K562 (cell line): Measurements from ENCODE around the gene CNTN4. TPM values are rescaled to one million over a fixed set of nuclear protein-coding genes. Genes with fewer than 3 reads are reported as not detected.

Experiments used
- ATAC-seq: fragments of 200-7000 bp; cut with Tn5 transposase; 3 replicates; pipeline ENCODE4 v1.9.1; 2020; ENCODE audit warnings: moderate library complexity
- BruUV-seq: library from RNA; stranded (reverse); fragments of 400-500 nt; replicated peaks from 2 replicates; lab custom pipeline; 2021; lab: Mats Ljungman, UMichigan
- CTCF ChIA-PET: fragments of 300-600 bp; formaldehyde crosslinking; extraction: SDS; loops from one replicate; lab custom pipeline; 2021; ENCODE audit warnings: low intra/inter-chr PET ratio; lab: Yijun Ruan, JAX
- POLR2A ChIA-PET: fragments of 300-600, 350-650 bp; sonication (Branson Sonifier 250); formaldehyde crosslinking; extraction: SDS; loops from one replicate; lab custom pipeline; 2021; ENCODE audit warnings: antibody characterized with exemption, inconsistent platforms; lab: Yijun Ruan, JAX
- DNase-seq, 4 experiments: peaks; one replicate each; pipeline versions ENCODE4 v3.0.0 to v3.0.0-alpha.2; 2011 to 2018; ENCODE audit warnings: low spot score in 3 of 4, mixed read lengths in 3 of 4; ENCODE audit errors: extremely low read depth in 1 of 4
- FAIRE-seq: peaks from 2 replicates; lab custom pipeline; 2011; peaks lifted over from hg19 to GRCh38; lab: Jason Lieb, UNC
- H2AFZ ChIP-seq: 2 replicates; pipeline ENCODE4 v1.6.0; 2011; ENCODE audit warnings: low read depth, low read length, control low read depth, inconsistent platforms
- H3K27ac ChIP-seq: fragments of 200-600 bp; 3 replicates; pipeline ENCODE4 v1.8.0; 2011; ENCODE audit warnings: low read depth, mild to moderate bottlenecking, control low read depth, inconsistent platforms, low read length, moderate library complexity, mixed read lengths; ENCODE audit errors: extremely low read depth
- H3K27me3 ChIP-seq, 2 experiments: fragments of 300-600 bp in 1 of 2; 2 replicates in 1 of 2; 3 replicates in 1 of 2; pipeline versions ENCODE4 v1.6.0 to v1.8.0; 2011; ENCODE audit warnings: inconsistent platforms in 2 of 2, low read length in 2 of 2, mild to moderate bottlenecking in 1 of 2, mixed read lengths in 1 of 2, moderate library complexity in 1 of 2; ENCODE audit not compliant: control insufficient read depth in 2 of 2, insufficient read depth in 2 of 2
- H3K36me3 ChIP-seq: fragments of 300-600 bp; 3 replicates; pipeline ENCODE4 v1.8.0; 2011; ENCODE audit warnings: mild to moderate bottlenecking, low read length, inconsistent platforms; ENCODE audit not compliant: control insufficient read depth, insufficient read depth
- H3K4me1 ChIP-seq, 2 experiments: fragments of 200-600 bp in 1 of 2; replicated peaks in 1 of 2; 2 replicates in 1 of 2; 3 replicates in 1 of 2; pipeline versions ENCODE4 v1.5.1 to v1.8.0; 2011; ENCODE audit warnings: inconsistent platforms in 2 of 2, low read length in 2 of 2, mild to moderate bottlenecking in 1 of 2, mixed read lengths in 1 of 2, moderate library complexity in 1 of 2; ENCODE audit not compliant: control insufficient read depth in 2 of 2, insufficient read depth in 2 of 2
- H3K4me2 ChIP-seq: 2 replicates; pipeline ENCODE4 v1.6.1; 2011; ENCODE audit warnings: low read length, control low read depth, inconsistent platforms, mixed read lengths; ENCODE audit not compliant: insufficient read depth
- H3K4me3 ChIP-seq: fragments of 200-600 bp; sonication (generic), shearing (Covaris generic); 2 replicates; pipeline ENCODE4 v1.5.1; 2016; ENCODE audit warnings: control low read depth, inconsistent platforms
- H3K79me2 ChIP-seq: fragments of 200-600 bp; 3 replicates; pipeline ENCODE4 v1.8.0; 2011; ENCODE audit warnings: low read length, inconsistent platforms; ENCODE audit not compliant: control insufficient read depth, insufficient read depth
- H3K9ac ChIP-seq, 2 experiments: 2 replicates each; pipeline versions ENCODE4 v1.6.0 to v1.6.1; 2011; ENCODE audit warnings: low read depth in 2 of 2, low read length in 2 of 2, control low read depth in 1 of 2, inconsistent platforms in 1 of 2, mild to moderate bottlenecking in 1 of 2, mixed read lengths in 1 of 2; ENCODE audit not compliant: insufficient read depth in 1 of 2
- H3K9me1 ChIP-seq: one replicate; pipeline ENCODE4 v1.6.0; 2011; ENCODE audit warnings: inconsistent platforms, mild to moderate bottlenecking, low read length, moderate library complexity; ENCODE audit not compliant: control insufficient read depth, insufficient read depth
- H3K9me3 ChIP-seq: replicated peaks from 2 replicates; pipeline ENCODE4 v1.5.1; 2011; ENCODE audit warnings: low read depth, low read length, inconsistent platforms; ENCODE audit not compliant: control insufficient read depth, insufficient read depth
- H4K20me1 ChIP-seq: replicated peaks from 2 replicates; pipeline ENCODE4 v1.6.1; 2011; ENCODE audit warnings: low read length, inconsistent platforms, mixed read lengths; ENCODE audit not compliant: control insufficient read depth, insufficient read depth
- ARID2 ChIP-seq: fragments of 450-650 bp; IDR thresholded peaks from 2 replicates; pipeline ENCODE4 v1.6.1; 2017; ENCODE audit warnings: antibody characterized with exemption, mild to moderate bottlenecking
- ATF4 ChIP-seq: fragments of 450-650 bp; formaldehyde crosslinking; IDR thresholded peaks from 2 replicates; pipeline ENCODE4 v1.4.0; 2022; ENCODE audit warnings: mild to moderate bottlenecking, moderate library complexity
- CC2D1A ChIP-seq: fragments of 450-650 bp; IDR thresholded peaks from 2 replicates; pipeline ENCODE4 v1.6.1; 2017; ENCODE audit warnings: mild to moderate bottlenecking
- FOXM1 ChIP-seq, 2 experiments: fragments of 450-650 bp in 1 of 2; sonication (generic) in 1 of 2; formaldehyde crosslinking in 1 of 2; IDR thresholded peaks; 2 replicates each; pipeline versions ENCODE4 v1.6.1 to v1.9.0; 2017 to 2022; ENCODE audit warnings: low read depth in 2 of 2, mild to moderate bottlenecking in 2 of 2, missing genetic modification reagents in 1 of 2, moderate library complexity in 1 of 2
- FUS ChIP-seq: fragments of 200-400 bp; formaldehyde crosslinking; optimal IDR thresholded peaks from 2 replicates; pipeline ENCODE3; 2017; ENCODE audit warnings: low read depth, low read length
- GTF2B ChIP-seq: IDR thresholded peaks from 2 replicates; pipeline ENCODE4 v1.6.1; 2011; ENCODE audit not compliant: insufficient read length; ENCODE audit errors: extremely low read depth
- MED1 ChIP-seq: sonication (generic); formaldehyde crosslinking; IDR thresholded peaks from 2 replicates; pipeline ENCODE4 v1.8.1; 2023; ENCODE audit warnings: missing genetic modification reagents, borderline replicate concordance
- NRF1 ChIP-seq, 2 experiments: fragments of 450-650 bp; IDR thresholded peaks in 1 of 2; conservative IDR thresholded peaks in 1 of 2; 2 replicates each; pipeline ENCODE4 v1.6.1; 2014; ENCODE audit warnings: mild to moderate bottlenecking in 2 of 2
- PTRF ChIP-seq: fragments of 450-650 bp; IDR thresholded peaks from 2 replicates; pipeline ENCODE4 v1.6.1; 2016; ENCODE audit warnings: mild to moderate bottlenecking, missing genetic modification characterization, missing compliant biosample characterization
- RAD21 ChIP-seq, 2 experiments: fragments of 250-450 bp in 1 of 2; fragments of 450-650 bp in 1 of 2; sonication (Bioruptor Pico) in 1 of 2; formaldehyde crosslinking in 1 of 2; IDR thresholded peaks in 1 of 2; conservative IDR thresholded peaks in 1 of 2; 2 replicates each; pipeline versions ENCODE4 v1.4.0 to v1.8.0; 2020 to 2022; ENCODE audit warnings: mild to moderate bottlenecking in 2 of 2, moderate library complexity in 1 of 2
- SMAD4 ChIP-seq: fragments of 250-450 bp; sonication (Bioruptor Pico); conservative IDR thresholded peaks from 2 replicates; pipeline ENCODE4 v1.8.0; 2021; ENCODE audit warnings: inconsistent platforms, mild to moderate bottlenecking, moderate library complexity
- SNRNP70 ChIP-seq: fragments of 200-400 bp; formaldehyde crosslinking; optimal IDR thresholded peaks from 2 replicates; pipeline ENCODE3; 2017; ENCODE audit warnings: low read depth, low read length
- THAP7 ChIP-seq: fragments of 250-450 bp; sonication (Bioruptor Pico); IDR thresholded peaks from 2 replicates; pipeline ENCODE4 v1.5.0; 2021
- WGBS: fragments of 100-300 bp; shearing (Covaris generic); methylation state at CpG from one replicate; pipeline ENCODE4 v1.1.6; 2016; ENCODE audit warnings: low coverage, mixed read lengths; ENCODE audit not compliant: insufficient coverage; ENCODE audit errors: missing lambda C conversion rate; 5-methylcytosine and 5-hydroxymethylcytosine counted together
- in situ Hi-C: fragments of 300-500 bp; cut with MboI; formaldehyde crosslinking; loops from 4 replicates; pipeline ENCODE4 v1.15.0; 2018; ENCODE audit warnings: inconsistent platforms, mixed read lengths
- intact Hi-C: fragments of 100-400 bp; cut with micrococcal nuclease; formaldehyde crosslinking; loops from 2 replicates; pipeline ENCODE4 v1.14.2; 2022
- polyA plus RNA-seq, 8 experiments: library from polyadenylated mRNA; depleted of rRNA in 4 of 8; stranded (reverse) in 5 of 8; unstranded in 3 of 8; fragments of >200 nt; fragmentation: Nextera tagmentation in 2 of 8; fragmentation: Illumina TruSeq in 1 of 8; extraction: Ambion mirVana in 2 of 8; extraction: Trizol in 1 of 8; gene quantifications; 2 replicates each; pipeline versions ENCODE4 v1.2.1 to v1.2.3, GENCODE V29; 2011 to 2014; ENCODE audit warnings: inconsistent platforms in 1 of 8, missing spikeins in 1 of 8
- total RNA-seq, 7 experiments: library from RNA; depleted of rRNA in 6 of 7; stranded (reverse); fragments of >200 nt in 6 of 7; fragmentation: Illumina TruSeq in 2 of 7; extraction: Trizol in 2 of 7; gene quantifications; 2 replicates each; pipeline versions ENCODE4 v1.2.1 to v1.2.3, GENCODE V29; 2011 to 2021; ENCODE audit warnings: low replicate concordance in 1 of 7

Gene CNTN4
- total and polyA plus RNA-seq, 9 of the 15 experiments (the other 6 are each of a cell fraction or from before 2014, with no cell fraction given): not detected

GRCh38 chr3:2888592-2888991 is 789.9 kb downstream of the CNTN4 start:
- ChIA-PET CTCF (no interaction called here), POLR2A (no interaction called here)
- Histone ChIP-seq H3K9me3 (no peaks in the 10 kb centered on the region), H3K36me3 (no peaks in the 10 kb centered on the region), H3K27ac (no peak overlapping the region), H3K9ac (no peak overlapping the region), H3K79me2 (no peaks in the 10 kb centered on the region), H4K20me1 (no peaks in the 10 kb centered on the region), H3K4me3 (no peak overlapping the region), H3K9me1 (no peaks in the 10 kb centered on the region), H3K27me3 (no peaks in the 10 kb centered on the region), H3K4me2 (no peak overlapping the region), H3K4me1 (no peaks in the 10 kb centered on the region), H2AFZ (no peak overlapping the region)
- WGBS: 0% methylated on average over 2 of the region's 2 CpGs
- TF ChIP-seq MED1 (CRISPR knock-in tag) (no peak), RAD21 (CRISPR knock-in tag; conservative IDR thresholded peaks at IDR 0.05 in 1 of 2, IDR thresholded peaks at IDR 0.05 in 1 of 2) (no peak), ARID2 (no peak), ATF4 (CRISPR knock-in tag) (no peak), FOXM1 (IDR thresholded peaks at IDR 0.05; ENCODE audit: low read depth) (no peak), FOXM1 (CRISPR knock-in tag; IDR thresholded peaks at IDR 0.05; ENCODE audit: low read depth) (no peak), NRF1 (conservative IDR thresholded peaks at IDR 0.05 in 1 of 2, IDR thresholded peaks at IDR 0.05 in 1 of 2) (no peak), FUS (no peak), GTF2B (no peak), CC2D1A (no peak), SNRNP70 (no peak), SMAD4 (no peak), THAP7 (no peak), PTRF (no peak)
- no peak for FAIRE-seq
- in situ Hi-C loops: no loop called here
- intact Hi-C loops: no loop called here
- ATAC-seq: no peak
- no TSS peak for BruUV-seq
- no peak for DNase-seq
